Activated CD4-positive, alpha-beta T cell treated with anti-CD3 and anti-CD28 coated beads for 36 hours (primary cell): ENCODE data around the gene SLC22A4. TPM values are rescaled to one million over a fixed set of nuclear protein-coding genes. Genes with fewer than 3 reads are reported as not detected.

Source experiments
- ATAC-seq: fragments of 200-7000 bp; cut with Tn5 transposase; one replicate; pipeline ENCODE4 v1.10.0; 2021; ENCODE audit warnings: mild to moderate bottlenecking, moderate library complexity
- CTCF ChIA-PET: fragments of 350-600 bp; sonication (Branson Sonifier 250); formaldehyde crosslinking; loops from one replicate; lab custom pipeline; 2021; ENCODE audit warnings: antibody characterized with exemption; lab: Charles Lee
- POLR2A ChIA-PET: fragments of 350-600 bp; sonication (Branson Sonifier 250); formaldehyde crosslinking; loops from one replicate; lab custom pipeline; 2021; ENCODE audit warnings: antibody characterized with exemption, inconsistent platforms; lab: Charles Lee
- DNase-seq: peaks from one replicate; pipeline ENCODE4 v3.0.0-alpha.2; 2020
- H3K27ac Mint-ChIP-seq: one replicate; pipeline ENCODE4 v1.8.0; 2021; ENCODE audit warnings: mixed read lengths
- H3K27me3 Mint-ChIP-seq: one replicate; pipeline ENCODE4 v1.8.0; 2021; ENCODE audit warnings: mixed read lengths
- H3K36me3 Mint-ChIP-seq: one replicate; pipeline ENCODE4 v1.8.0; 2021; ENCODE audit warnings: low read depth, mixed read lengths
- H3K4me1 Mint-ChIP-seq: one replicate; pipeline ENCODE4 v1.8.0; 2021; ENCODE audit warnings: mixed read lengths
- H3K4me3 Mint-ChIP-seq: one replicate; pipeline ENCODE4 v1.8.0; 2021; ENCODE audit warnings: mild to moderate bottlenecking, moderate library complexity, mixed read lengths
- H3K9me3 Mint-ChIP-seq: one replicate; pipeline ENCODE4 v1.8.0; 2021; ENCODE audit warnings: low read depth, mixed read lengths
- intact Hi-C, 2 experiments: fragments of 100-400 bp; cut with DNase I in 1 of 2; cut with micrococcal nuclease in 1 of 2; formaldehyde crosslinking; loops; one replicate each; pipeline versions ENCODE4 v1.14.2 to v1.15.1; 2022 to 2024; cut with DNase I, micrococcal nuclease
- total RNA-seq, 2 experiments: library from RNA; stranded (reverse); gene quantifications; one replicate each; pipeline ENCODE4 v1.2.3, GENCODE V29; 2021

Gene SLC22A4
- total RNA-seq, 2 experiments from 2014 or later: 0.66 to 1.1 TPM

DNA sequence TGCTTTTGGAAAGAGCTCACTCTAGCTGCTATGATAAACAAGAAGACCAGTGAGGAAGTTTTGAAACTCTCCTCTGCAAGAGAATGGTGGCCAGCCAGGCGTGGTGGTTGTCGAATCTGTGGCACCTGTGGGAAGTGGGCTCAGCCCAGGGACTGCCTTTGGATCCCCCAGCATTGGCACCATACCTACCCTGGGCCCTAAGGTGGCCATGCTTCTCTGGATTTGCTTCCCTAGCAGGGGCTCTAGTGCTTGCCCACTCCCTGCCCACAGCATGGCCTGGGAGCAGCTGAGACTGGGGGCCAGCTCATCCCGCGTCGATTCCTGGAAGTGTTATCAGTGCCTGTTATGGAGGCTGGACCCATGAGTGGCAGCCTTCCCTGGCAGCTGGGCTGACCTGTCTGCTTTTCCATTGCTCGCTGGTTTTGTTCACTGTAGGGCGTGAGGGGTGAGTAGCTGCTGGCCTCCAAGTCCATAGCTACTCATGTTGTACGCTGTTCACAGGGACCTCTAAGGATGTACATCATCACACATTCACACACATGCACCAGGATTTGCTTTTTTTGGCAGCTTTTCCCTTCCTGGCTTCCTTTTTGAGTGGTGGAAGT is 2.3 kb downstream of the SLC22A4 start:
- Mint-ChIP-seq H3K27me3 (peaks cover 4% of the 10 kb centered on the region), H3K9me3 (no peaks in the 10 kb centered on the region), H3K4me3 (no peak overlapping the region), H3K4me1 (peaks cover 23% of the 10 kb centered on the region), H3K36me3 (peaks cover 2% of the 10 kb centered on the region), H3K27ac (no peak overlapping the region)
- ChIA-PET POLR2A (no interaction called here), CTCF (interaction anchor here (0.6 to 1.9 kb wide), 5 partner anchors 14 to 143 kb away, joined by 3 to 6 read pairs (median 3); no protein-coding TSS in a partner anchor)
- ATAC-seq (no peak), DNase-seq (no peak)
- intact Hi-C loops: loop anchor here in 1 of 2 experiments (10.0 kb wide), 1 partner anchor 662 kb away; the partner anchor contains the start of gene RAPGEF6

DNA sequence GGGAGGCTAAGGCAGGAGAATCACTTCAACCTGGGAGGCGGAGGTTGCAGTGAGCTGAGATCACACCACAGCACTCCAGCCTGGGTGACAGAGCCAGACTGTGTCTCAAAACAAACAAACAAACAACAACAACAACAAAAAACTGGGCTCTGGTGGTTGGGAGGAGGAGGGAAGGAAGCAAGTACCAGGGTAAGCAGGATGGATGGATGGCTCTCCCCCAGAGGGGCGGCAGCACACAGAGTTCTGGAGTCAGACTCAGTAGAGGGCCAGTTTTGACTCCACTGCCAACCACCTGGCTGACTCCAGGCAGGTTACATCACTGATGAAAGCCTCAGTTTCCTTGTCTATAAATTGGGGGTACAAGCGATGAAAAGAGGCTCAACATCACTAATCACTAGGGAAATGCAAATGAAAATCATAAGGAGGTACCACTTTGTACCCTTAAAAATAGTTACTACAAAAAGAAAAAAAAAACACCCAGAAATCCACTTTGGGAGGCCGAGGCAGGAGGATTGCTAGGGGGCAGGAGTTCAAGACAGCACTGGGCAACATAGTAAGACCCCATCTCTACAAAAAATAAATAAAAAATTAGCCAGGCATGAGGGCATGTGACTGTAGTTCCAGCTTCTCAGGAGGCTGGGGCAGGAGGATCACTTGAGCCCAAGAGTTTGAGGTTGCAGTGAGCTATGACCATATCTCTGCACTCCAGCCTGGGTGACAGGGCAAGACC is 3.2 kb downstream of the SLC22A4 start:
- peaks cover 23% of the 10 kb centered on the region for H3K4me1 Mint-ChIP-seq
- ATAC-seq: no peak
- ChIA-PET POLR2A (no interaction called here), CTCF (interaction anchor here (1.0 to 1.1 kb wide), 2 partner anchors 70 to 118 kb away, joined by 3 to 5 read pairs; no protein-coding TSS in a partner anchor)
- no peak overlapping the region for H3K27ac Mint-ChIP-seq
- DNase-seq: no peak
- peaks cover 4% of the 10 kb centered on the region for H3K27me3 Mint-ChIP-seq
- intact Hi-C loops: loop anchor here in 1 of 2 experiments (10.0 kb wide), 1 partner anchor 663 kb away; the partner anchor contains the start of gene RAPGEF6
- H3K4me3 Mint-ChIP-seq: no peak overlapping the region
- peaks cover 2% of the 10 kb centered on the region for H3K36me3 Mint-ChIP-seq
- H3K9me3 Mint-ChIP-seq: no peaks in the 10 kb centered on the region

DNA sequence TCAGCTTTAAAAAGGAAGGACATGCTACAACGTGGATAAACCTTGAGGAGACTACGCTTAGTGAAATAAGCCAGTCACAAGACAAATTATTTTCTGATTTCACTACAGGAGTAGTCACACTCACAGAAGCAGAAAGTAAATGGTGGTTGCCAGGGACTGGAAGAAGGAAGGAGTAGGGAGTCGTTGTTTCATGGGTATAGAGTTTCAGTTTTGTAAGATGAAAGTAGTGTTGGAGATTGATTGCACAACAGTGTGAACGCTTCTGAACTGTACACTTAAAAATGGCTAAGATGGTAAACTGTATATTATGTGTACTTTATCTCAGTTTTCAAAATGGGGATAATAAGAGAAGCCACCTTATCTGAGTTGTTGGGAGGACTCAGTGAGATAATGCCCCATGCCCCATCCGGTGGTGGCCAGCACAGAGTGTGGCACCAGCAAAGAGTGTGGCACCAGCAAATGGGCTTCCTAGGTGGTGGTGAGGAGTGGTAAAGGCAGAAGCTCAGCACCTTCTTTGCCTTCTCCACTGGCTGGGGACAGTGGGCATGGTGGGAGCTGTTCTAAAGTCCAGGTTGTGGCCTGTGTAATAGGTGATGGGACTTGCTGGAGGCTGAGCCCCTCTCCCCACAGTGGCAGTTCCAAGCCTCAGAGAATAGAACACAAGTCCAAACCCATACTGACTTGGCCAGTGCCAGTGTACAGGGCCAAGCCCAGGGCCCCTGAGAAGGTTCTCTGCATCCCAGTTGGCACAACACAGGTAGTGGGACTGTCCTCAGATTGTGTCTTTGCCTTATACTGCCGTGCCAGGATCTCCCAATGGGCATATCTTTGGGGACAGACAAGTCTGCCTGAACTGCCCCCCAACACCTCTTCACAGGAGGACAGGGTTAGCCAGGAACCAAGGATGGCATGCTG is 4.4 kb downstream of the SLC22A4 start:
- H3K36me3 Mint-ChIP-seq: peaks cover 3% of the 10 kb centered on the region
- CTCF ChIA-PET: interaction anchor here (1.0 to 1.1 kb wide), 2 partner anchors 69 to 119 kb away, joined by 3 to 5 read pairs; no protein-coding TSS in a partner anchor
- no peak overlapping the region for H3K4me3 Mint-ChIP-seq
- H3K27ac Mint-ChIP-seq: no peak overlapping the region
- H3K9me3 Mint-ChIP-seq: no peaks in the 10 kb centered on the region
- intact Hi-C loops: loop anchor here in 1 of 2 experiments (10.0 kb wide), 1 partner anchor 664 kb away; the partner anchor contains the start of gene RAPGEF6
- DNase-seq (no peak), ATAC-seq (no peak)
- POLR2A ChIA-PET: no interaction called here
- H3K27me3 Mint-ChIP-seq: peaks cover 4% of the 10 kb centered on the region
- peaks cover 19% of the 10 kb centered on the region for H3K4me1 Mint-ChIP-seq

DNA sequence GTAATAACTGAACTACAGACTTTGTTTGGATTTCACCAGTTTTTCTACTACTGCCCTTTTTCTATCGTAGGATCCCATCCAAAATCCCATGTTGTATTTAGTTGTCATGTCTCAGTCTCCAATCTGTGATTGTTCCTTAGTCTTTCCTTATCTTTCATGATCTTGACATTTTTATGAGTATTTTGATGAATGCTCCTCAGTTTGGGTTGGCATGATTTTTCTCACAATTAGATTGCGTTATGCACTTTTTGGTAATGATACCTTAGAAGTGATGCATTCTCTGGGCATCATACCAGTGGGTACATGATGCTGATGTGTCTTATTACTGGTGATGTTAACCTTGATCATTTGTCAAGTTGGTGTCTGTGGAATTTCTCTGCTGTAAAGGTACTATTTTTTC is 5.7 kb downstream of the SLC22A4 start:
- ATAC-seq: no peak
- ChIA-PET POLR2A (no interaction called here), CTCF (no interaction called here)
- H3K9me3 Mint-ChIP-seq: no peaks in the 10 kb centered on the region
- no peak overlapping the region for H3K4me3 Mint-ChIP-seq
- intact Hi-C loops: loop anchor here in 1 of 2 experiments (10.0 kb wide), 1 partner anchor 665 kb away; the partner anchor contains the start of gene RAPGEF6
- peaks cover 17% of the 10 kb centered on the region for H3K4me1 Mint-ChIP-seq
- peaks cover 4% of the 10 kb centered on the region for H3K27me3 Mint-ChIP-seq
- no peak for DNase-seq
- peaks cover 6% of the 10 kb centered on the region for H3K36me3 Mint-ChIP-seq
- no peak overlapping the region for H3K27ac Mint-ChIP-seq

DNA sequence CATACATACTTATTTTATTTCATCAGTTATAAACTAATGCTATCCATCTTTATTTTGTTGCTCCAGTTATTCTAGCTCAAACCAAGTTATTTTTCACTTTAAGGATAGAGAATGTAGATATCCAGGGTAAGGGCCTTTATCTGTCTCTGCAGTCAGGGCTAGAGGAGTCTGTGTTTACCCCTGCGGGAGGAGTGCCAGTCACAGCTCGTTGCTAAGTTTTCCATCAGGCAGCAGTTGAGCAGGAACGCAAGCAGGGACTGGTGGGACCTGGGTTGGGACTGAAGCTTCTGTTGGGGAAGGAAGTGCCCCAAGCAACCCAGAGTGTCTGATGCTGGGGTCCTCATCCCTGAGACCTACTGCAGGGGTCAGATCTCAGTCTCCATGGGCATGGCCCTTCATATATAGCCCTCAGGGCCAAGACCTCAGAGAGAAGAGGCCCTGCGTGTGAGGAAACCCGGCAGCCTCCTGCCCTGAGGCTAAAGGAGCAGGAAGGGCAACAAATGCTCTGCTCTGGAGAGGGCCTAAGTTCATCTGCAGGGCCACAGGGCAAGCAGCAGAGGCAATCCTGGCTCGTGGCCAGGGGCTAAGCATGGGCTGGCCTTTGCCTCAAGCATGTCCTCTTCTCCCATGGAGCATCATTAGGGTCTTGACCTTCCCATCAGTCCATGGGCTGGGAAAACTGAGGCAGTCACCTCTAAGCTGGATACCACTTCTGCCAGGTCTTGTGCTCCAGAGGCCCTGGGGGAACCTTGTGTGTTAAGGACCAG is 6.6 kb downstream of the SLC22A4 start:
- Mint-ChIP-seq H3K9me3 (peaks cover 5% of the 10 kb centered on the region), H3K4me1 (peaks cover 9% of the 10 kb centered on the region), H3K27me3 (peaks cover 4% of the 10 kb centered on the region), H3K36me3 (peaks cover 6% of the 10 kb centered on the region), H3K27ac (no peak overlapping the region), H3K4me3 (no peak overlapping the region)
- no peak for ATAC-seq
- ChIA-PET CTCF (interaction anchor here (0.7 kb wide), 1 partner anchor 92 kb away, joined by 5 read pairs; no protein-coding TSS in a partner anchor), POLR2A (no interaction called here)
- DNase-seq: no peak
- intact Hi-C loops: no loop called here

DNA sequence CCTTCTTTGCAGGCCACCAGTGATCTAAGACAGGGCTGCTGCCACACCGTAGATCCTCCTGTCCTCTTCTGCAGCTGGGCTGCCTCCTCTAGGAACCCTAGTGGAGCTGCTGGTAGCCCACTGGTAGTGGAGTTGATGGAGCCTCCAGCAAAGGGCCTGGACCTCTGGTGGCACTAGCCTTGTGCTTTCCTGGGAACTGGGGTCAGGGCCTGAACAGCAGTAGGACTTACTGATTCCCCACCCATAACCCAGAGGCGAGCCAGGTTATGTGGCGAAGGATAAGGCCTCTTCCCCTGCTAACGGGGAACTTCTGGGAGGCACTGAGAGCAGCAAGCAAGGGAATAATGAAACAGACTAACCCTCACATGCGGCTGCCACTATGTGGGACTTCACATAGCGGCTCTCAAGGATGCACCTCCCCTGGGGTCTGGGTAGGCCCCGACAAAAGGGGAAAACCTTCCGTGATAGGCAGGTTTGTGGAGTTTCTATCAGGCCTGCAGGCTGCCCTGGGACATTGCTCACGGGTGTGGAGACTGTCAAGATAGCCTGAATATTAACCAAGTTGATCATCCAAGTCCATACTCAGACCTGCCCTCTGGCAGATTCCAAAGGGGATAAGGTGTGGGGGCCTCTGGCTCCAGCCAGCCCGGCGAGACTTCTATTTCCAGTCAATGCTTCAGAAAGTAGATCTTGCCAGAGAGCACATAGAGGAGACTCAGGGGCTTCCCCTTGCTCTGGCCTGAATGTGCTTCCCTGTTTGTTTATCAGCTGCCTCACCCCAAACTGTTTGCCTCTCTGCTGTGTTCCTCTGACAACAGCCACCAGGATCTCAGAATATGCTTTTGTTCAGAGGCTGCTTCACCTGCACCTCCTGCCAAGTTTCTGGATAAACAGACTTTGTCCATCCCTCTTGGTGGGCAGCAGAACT is 7.4 kb downstream of the SLC22A4 start:
- ChIA-PET CTCF (interaction anchor here (0.7 kb wide), 1 partner anchor 93 kb away, joined by 5 read pairs; no protein-coding TSS in a partner anchor), POLR2A (no interaction called here)
- H3K4me1 Mint-ChIP-seq: peaks cover 4% of the 10 kb centered on the region
- H3K27ac Mint-ChIP-seq: no peak overlapping the region
- ATAC-seq (no peak), DNase-seq (no peak)
- H3K36me3 Mint-ChIP-seq: peaks cover 3% of the 10 kb centered on the region
- intact Hi-C loops: no loop called here
- H3K9me3 Mint-ChIP-seq: peaks cover 5% of the 10 kb centered on the region
- no peaks in the 10 kb centered on the region for H3K27me3 Mint-ChIP-seq
- no peak overlapping the region for H3K4me3 Mint-ChIP-seq

DNA sequence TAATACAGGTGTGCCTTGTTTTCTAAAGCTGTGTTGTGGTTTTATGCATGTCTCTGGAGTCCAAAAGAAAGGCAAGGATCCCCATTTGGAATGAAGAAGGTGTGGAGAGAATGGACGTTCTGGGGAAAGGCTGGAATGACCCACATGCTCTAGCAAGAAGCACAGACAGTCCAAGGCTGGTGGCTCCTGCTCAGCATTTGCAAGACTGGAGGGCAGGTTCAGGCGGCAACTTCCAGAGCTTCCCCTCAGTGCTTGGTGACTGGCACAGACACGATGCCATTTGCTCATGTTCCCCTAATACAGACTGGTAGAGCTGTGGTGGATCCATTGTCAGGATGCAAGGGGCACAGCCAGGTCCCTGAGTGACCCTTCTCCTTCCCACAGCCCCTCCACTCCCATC is 8.2 kb downstream of the SLC22A4 start:
- no peaks in the 10 kb centered on the region for H3K27me3 Mint-ChIP-seq
- H3K4me3 Mint-ChIP-seq: no peak overlapping the region
- H3K4me1 Mint-ChIP-seq: peaks cover 4% of the 10 kb centered on the region
- ChIA-PET POLR2A (no interaction called here), CTCF (interaction anchor here (1.3 kb wide), 1 partner anchor 9 kb away, joined by 4 read pairs; no protein-coding TSS in a partner anchor)
- H3K36me3 Mint-ChIP-seq: peaks cover 3% of the 10 kb centered on the region
- DNase-seq: no peak
- intact Hi-C loops: no loop called here
- no peak overlapping the region for H3K27ac Mint-ChIP-seq
- peaks cover 5% of the 10 kb centered on the region for H3K9me3 Mint-ChIP-seq
- no peak for ATAC-seq

DNA sequence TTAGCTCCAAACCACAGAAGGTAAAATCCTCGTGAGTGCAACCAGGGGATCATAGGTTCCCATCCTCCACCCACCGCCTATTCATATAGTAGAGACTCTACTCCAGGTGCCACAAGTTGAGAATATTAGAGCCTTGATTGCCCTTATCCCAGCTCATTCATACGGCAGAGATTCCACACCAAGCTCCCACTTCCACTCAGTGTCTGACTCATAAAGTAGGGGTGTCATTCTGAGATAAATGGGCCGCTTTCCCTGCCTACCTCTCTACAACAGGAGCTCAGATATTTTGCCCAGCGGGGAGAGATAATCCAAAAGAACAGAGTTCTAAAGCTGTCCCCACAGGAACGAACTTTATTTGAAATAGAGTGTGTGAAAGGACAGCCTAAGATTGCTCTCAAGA is 9.4 kb downstream of the SLC22A4 start:
- CTCF ChIA-PET: interaction anchor here (0.8 to 1.3 kb wide), 2 partner anchors 10 to 66 kb away, joined by 3 to 4 read pairs; no protein-coding TSS in a partner anchor
- Mint-ChIP-seq H3K36me3 (peaks cover 3% of the 10 kb centered on the region), H3K9me3 (peaks cover 5% of the 10 kb centered on the region), H3K4me3 (no peak overlapping the region), H3K27ac (no peak overlapping the region), H3K4me1 (no peaks in the 10 kb centered on the region), H3K27me3 (no peaks in the 10 kb centered on the region)
- no peak for ATAC-seq
- POLR2A ChIA-PET: no interaction called here
- intact Hi-C loops: no loop called here
- DNase-seq: no peak

DNA sequence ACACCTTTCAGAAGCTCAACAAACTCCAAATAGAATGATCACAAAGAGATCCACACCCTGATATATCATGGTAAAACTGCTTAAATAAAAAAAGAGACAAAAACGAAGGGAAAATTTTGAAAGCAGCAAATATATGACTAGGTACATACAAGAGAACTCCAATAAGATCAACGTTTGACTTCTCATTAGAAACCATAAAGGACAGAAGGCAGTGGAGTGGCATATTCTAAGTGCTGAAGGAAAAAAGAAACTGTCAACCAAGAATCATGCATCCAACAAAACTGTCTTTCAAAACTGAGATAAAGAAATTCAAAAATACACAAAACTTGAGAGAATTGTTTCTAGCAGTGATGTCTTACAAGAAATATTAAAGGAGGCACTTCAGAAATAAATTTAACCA is 11.2 kb downstream of the SLC22A4 start:
- ChIA-PET POLR2A (no interaction called here), CTCF (no interaction called here)
- peaks cover 5% of the 10 kb centered on the region for H3K9me3 Mint-ChIP-seq
- peaks cover 3% of the 10 kb centered on the region for H3K36me3 Mint-ChIP-seq
- H3K27me3 Mint-ChIP-seq: no peaks in the 10 kb centered on the region
- intact Hi-C loops: no loop called here
- no peak overlapping the region for H3K4me3 Mint-ChIP-seq
- ATAC-seq: no peak
- no peak for DNase-seq
- no peak overlapping the region for H3K27ac Mint-ChIP-seq
- no peaks in the 10 kb centered on the region for H3K4me1 Mint-ChIP-seq

DNA sequence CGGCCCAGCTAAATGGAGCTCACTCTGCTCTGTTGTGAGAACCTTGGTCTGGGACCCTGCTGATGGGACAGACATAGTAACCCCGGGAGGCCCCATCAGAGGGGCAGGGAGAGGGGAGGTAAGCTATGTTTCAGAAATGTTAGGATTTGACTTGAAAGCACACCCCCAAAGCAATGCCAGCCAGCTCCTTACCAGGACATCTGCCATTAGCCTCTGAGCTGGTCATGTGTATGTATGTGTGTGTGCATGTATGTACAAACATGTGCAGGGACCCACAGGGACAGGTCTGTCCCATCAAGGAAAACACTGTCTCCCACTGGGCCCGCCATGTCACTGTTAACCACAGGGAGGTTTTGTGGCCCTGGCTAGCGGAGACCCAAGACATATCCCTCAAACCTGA is 14.5 kb downstream of the SLC22A4 start:
- ATAC-seq (no peak), DNase-seq (no peak)
- no peak overlapping the region for H3K4me3 Mint-ChIP-seq
- peaks cover 2% of the 10 kb centered on the region for H3K36me3 Mint-ChIP-seq
- intact Hi-C loops: no loop called here
- no peaks in the 10 kb centered on the region for H3K27me3 Mint-ChIP-seq
- ChIA-PET CTCF (interaction anchor here (0.6 kb wide), 1 partner anchor 37 kb away, joined by 4 read pairs; no protein-coding TSS in a partner anchor), POLR2A (no interaction called here)
- H3K4me1 Mint-ChIP-seq: no peaks in the 10 kb centered on the region
- H3K27ac Mint-ChIP-seq: no peak overlapping the region
- peaks cover 5% of the 10 kb centered on the region for H3K9me3 Mint-ChIP-seq
